ENCODE results near the gene CFH. TPM values are rescaled to one million over a fixed set of nuclear protein-coding genes. Genes with fewer than 3 reads are reported as not detected.

CFH gene
- total RNA-seq, 2 donors from 2014 or later, result 0.19 to 2.6 TPM

GRCh38 chr1:196649990-196650389 is 1.9 kb upstream of the CFH start:
- ATAC-seq (replicated peaks in 1 of 2) (no peak), DNase-seq (no peak)
- H3K27ac Mint-ChIP-seq, result no peak overlapping the region
- no peaks in the 10 kb centered on the region for H3K36me3 Mint-ChIP-seq (ENCODE audit: insufficient read depth in 2 of 2)
- H3K4me3 Mint-ChIP-seq, result no peak overlapping the region
- no peaks in the 10 kb centered on the region for H3K27me3 Mint-ChIP-seq (ENCODE audit: low read depth)
- no peaks in the 10 kb centered on the region for H3K9me3 Mint-ChIP-seq
- H3K4me1 Mint-ChIP-seq (ENCODE audit: low read depth), result peaks cover 4% of the 10 kb centered on the region

- no peaks in the 10 kb centered on the region for H3K36me3 Mint-ChIP-seq (ENCODE audit: insufficient read depth in 2 of 2)
- no peaks in the 10 kb centered on the region for H3K9me3 Mint-ChIP-seq
- no peak overlapping the region for H3K27ac Mint-ChIP-seq
- peaks cover 4% of the 10 kb centered on the region for H3K4me1 Mint-ChIP-seq (ENCODE audit: low read depth)
- ATAC-seq (replicated peaks in 1 of 2) (no peak), DNase-seq (no peak)
- no peaks in the 10 kb centered on the region for H3K27me3 Mint-ChIP-seq (ENCODE audit: low read depth)
- no peak overlapping the region for H3K4me3 Mint-ChIP-seq
Observed at GRCh38 chr1:196650403-196650802, 1.4 kb upstream of the CFH start.

GRCh38 chr1:196651079-196651478 is 764 bp upstream of the CFH start:
- Mint-ChIP-seq H3K9me3 (no peaks in the 10 kb centered on the region), H3K36me3 (ENCODE audit: insufficient read depth in 2 of 2) (no peaks in the 10 kb centered on the region), H3K27ac (no peak overlapping the region), H3K4me3 (peak overlapping the region in 1 of 2 donors; percentile 76), H3K27me3 (ENCODE audit: low read depth) (no peaks in the 10 kb centered on the region), H3K4me1 (ENCODE audit: low read depth) (peaks cover 4% of the 10 kb centered on the region)
- ATAC-seq (replicated peaks in 1 of 2), result no peak
- no peak for DNase-seq

- Mint-ChIP-seq H3K27me3 (ENCODE audit: low read depth) (no peaks in the 10 kb centered on the region), H3K4me3 (peak overlapping the region in 1 of 2 donors; percentile 32), H3K9me3 (no peaks in the 10 kb centered on the region), H3K27ac (no peak overlapping the region), H3K4me1 (ENCODE audit: low read depth) (peaks cover 4% of the 10 kb centered on the region), H3K36me3 (ENCODE audit: insufficient read depth in 2 of 2) (no peaks in the 10 kb centered on the region)
- ATAC-seq (replicated peaks in 1 of 2) (no peak), DNase-seq (no peak)
Observed at GRCh38 chr1:196654271-196654670, 2.4 kb downstream of the CFH start.

- H3K27ac Mint-ChIP-seq, result no peak overlapping the region
- H3K36me3 Mint-ChIP-seq (ENCODE audit: insufficient read depth in 2 of 2), result no peaks in the 10 kb centered on the region
- no peak for ATAC-seq (replicated peaks in 1 of 2)
- peaks cover 4% of the 10 kb centered on the region for H3K4me1 Mint-ChIP-seq (ENCODE audit: low read depth)
- DNase-seq, result no peak
- H3K27me3 Mint-ChIP-seq (ENCODE audit: low read depth), result no peaks in the 10 kb centered on the region
- H3K4me3 Mint-ChIP-seq, result no peak overlapping the region
- no peaks in the 10 kb centered on the region for H3K9me3 Mint-ChIP-seq
Observed at GRCh38 chr1:196655071-196655470, 3.2 kb downstream of the CFH start.

DNA sequence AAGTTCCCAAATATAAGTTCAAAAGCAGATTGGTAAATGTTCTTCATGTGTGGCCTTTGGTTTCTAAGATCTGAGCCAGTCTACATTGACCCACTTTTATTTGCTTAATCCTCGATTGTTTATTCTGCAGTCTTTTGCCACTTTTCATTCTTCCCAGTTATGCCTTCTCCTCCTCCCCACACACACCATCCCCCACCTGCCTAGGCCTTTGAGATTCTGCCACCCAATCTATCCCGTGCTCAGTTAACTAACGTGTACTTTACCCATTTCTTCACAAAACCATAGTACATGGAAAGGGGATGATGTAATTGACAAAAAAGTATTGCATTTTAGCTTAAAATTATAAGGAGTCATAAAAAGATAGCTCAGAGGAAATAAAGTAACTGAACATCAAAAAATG is 3.7 kb downstream of the CFH start:
- Mint-ChIP-seq H3K9me3 (no peaks in the 10 kb centered on the region), H3K36me3 (ENCODE audit: insufficient read depth in 2 of 2) (no peaks in the 10 kb centered on the region), H3K27me3 (ENCODE audit: low read depth) (no peaks in the 10 kb centered on the region), H3K4me3 (peak overlapping the region in 1 of 2 donors; percentile 3), H3K27ac (no peak overlapping the region), H3K4me1 (ENCODE audit: low read depth) (peaks cover 4% of the 10 kb centered on the region)
- ATAC-seq (replicated peaks in 1 of 2) (no peak), DNase-seq (no peak)

DNA sequence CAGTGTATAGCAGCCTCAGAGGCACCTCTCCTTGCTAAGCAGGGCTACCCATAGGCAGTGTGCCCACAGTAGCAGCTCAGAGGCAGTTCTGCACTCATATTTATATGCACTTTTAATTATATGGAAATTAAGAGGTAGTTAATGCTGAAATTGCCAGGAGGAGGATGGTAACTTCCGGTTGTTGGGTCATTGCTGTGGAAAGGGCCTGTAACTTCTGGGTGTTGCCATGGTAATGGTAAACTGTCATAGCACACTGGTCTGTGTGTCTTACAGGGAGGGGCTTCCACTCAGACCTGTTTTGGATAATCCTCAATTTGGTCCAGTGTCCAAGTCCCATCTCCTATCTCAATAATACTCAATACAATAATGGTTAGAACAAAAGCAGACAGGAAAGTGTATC is 7.6 kb downstream of the CFH start:
- Mint-ChIP-seq H3K27me3 (ENCODE audit: low read depth) (no peaks in the 10 kb centered on the region), H3K4me3 (no peak overlapping the region), H3K4me1 (ENCODE audit: low read depth) (no peaks in the 10 kb centered on the region), H3K9me3 (no peaks in the 10 kb centered on the region), H3K36me3 (ENCODE audit: insufficient read depth in 2 of 2) (no peaks in the 10 kb centered on the region), H3K27ac (peak overlapping the region; percentile 53)
- no peak for DNase-seq
- ATAC-seq (replicated peaks in 1 of 2), result no peak

DNA sequence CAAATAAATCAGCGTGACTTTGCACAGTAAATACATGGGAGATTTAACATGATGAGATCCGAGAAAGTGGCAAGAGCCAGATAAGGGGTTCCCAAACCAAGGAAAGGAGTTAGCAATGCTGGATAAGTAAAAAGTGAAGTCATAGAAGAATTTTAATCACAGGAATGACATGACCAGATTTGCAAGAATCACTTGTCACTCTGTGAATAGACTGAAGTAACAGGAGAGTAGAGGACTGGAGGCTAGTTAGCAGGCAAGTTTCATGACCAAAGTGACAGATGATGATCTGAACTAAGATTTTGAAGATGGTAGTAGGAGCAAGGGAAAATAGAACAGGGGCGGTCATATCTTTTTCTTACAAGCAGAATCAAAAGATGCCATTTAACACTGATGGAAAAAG is 8.4 kb downstream of the CFH start:
- H3K27ac Mint-ChIP-seq, result no peak overlapping the region
- DNase-seq, result no peak
- no peaks in the 10 kb centered on the region for H3K9me3 Mint-ChIP-seq
- H3K36me3 Mint-ChIP-seq (ENCODE audit: insufficient read depth in 2 of 2), result no peaks in the 10 kb centered on the region
- no peaks in the 10 kb centered on the region for H3K27me3 Mint-ChIP-seq (ENCODE audit: low read depth)
- no peak for ATAC-seq (replicated peaks in 1 of 2)
- H3K4me1 Mint-ChIP-seq (ENCODE audit: low read depth), result no peaks in the 10 kb centered on the region
- peak overlapping the region in 1 of 2 donors; percentile 7 for H3K4me3 Mint-ChIP-seq

DNA sequence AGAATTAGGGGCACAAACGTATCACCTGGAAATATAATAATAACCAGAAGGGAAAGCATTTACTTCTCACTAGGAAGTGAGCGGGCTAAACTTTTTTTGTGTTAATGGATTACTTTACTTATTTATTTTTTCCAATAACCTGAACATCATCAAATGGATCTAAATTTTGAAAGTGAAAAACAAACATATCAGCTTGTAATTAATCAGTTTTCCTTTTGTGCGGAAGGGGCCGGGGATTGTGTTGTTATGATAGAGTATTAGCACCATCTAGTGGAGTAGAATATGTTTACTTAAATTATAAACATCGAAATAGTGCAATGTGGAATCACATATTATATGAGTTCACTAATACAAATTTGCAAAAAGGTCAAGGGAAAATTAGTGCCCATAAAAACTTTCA is 9.0 kb downstream of the CFH start:
- H3K4me1 Mint-ChIP-seq (ENCODE audit: low read depth), result no peaks in the 10 kb centered on the region
- no peaks in the 10 kb centered on the region for H3K27me3 Mint-ChIP-seq (ENCODE audit: low read depth)
- H3K4me3 Mint-ChIP-seq, result peak overlapping the region in 1 of 2 donors; percentile 45
- ATAC-seq (replicated peaks in 1 of 2), result peak in 1 of 2 donors; percentile 49
- H3K27ac Mint-ChIP-seq, result no peak overlapping the region
- no peaks in the 10 kb centered on the region for H3K36me3 Mint-ChIP-seq (ENCODE audit: insufficient read depth in 2 of 2)
- DNase-seq, result no peak
- H3K9me3 Mint-ChIP-seq, result no peaks in the 10 kb centered on the region

- no peak overlapping the region for H3K27ac Mint-ChIP-seq
- H3K9me3 Mint-ChIP-seq, result no peaks in the 10 kb centered on the region
- ATAC-seq (replicated peaks in 1 of 2) (no peak), DNase-seq (no peak)
- no peaks in the 10 kb centered on the region for H3K36me3 Mint-ChIP-seq (ENCODE audit: insufficient read depth in 2 of 2)
- H3K4me1 Mint-ChIP-seq (ENCODE audit: low read depth), result no peaks in the 10 kb centered on the region
- no peak overlapping the region for H3K4me3 Mint-ChIP-seq
- no peaks in the 10 kb centered on the region for H3K27me3 Mint-ChIP-seq (ENCODE audit: low read depth)
Observed at GRCh38 chr1:196661345-196661744, 9.5 kb downstream of the CFH start.

DNA sequence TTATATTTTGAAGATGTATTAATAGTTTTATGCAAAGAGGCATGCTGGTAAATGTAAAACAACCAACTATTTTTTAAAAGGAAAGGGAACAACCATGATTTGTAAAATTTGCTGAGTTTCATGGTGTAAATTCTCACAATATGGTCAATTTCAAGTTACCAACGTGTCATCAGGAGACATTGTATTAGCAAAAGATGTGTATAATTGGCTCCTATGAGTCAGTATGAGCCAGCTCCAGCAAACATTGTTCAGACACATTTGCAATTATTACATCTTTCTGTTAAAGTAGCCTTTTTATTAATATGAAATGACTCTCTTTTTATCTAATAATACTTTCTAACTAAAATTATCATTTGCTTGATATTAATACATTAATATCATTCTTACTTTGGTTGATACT is 15.3 kb downstream of the CFH start:
- ATAC-seq (replicated peaks in 1 of 2) (no peak), DNase-seq (no peak)
- H3K27me3 Mint-ChIP-seq (ENCODE audit: low read depth), result no peaks in the 10 kb centered on the region
- H3K4me1 Mint-ChIP-seq (ENCODE audit: low read depth), result no peaks in the 10 kb centered on the region
- no peak overlapping the region for H3K27ac Mint-ChIP-seq
- H3K9me3 Mint-ChIP-seq, result no peaks in the 10 kb centered on the region
- H3K4me3 Mint-ChIP-seq, result no peak overlapping the region
- no peaks in the 10 kb centered on the region for H3K36me3 Mint-ChIP-seq (ENCODE audit: insufficient read depth in 2 of 2)

- no peak for ATAC-seq (replicated peaks in 1 of 2)
- Mint-ChIP-seq H3K27me3 (ENCODE audit: low read depth) (no peaks in the 10 kb centered on the region), H3K9me3 (no peaks in the 10 kb centered on the region)
Observed at GRCh38 chr1:196669051-196669450, 17.2 kb downstream of the CFH start.

DNA sequence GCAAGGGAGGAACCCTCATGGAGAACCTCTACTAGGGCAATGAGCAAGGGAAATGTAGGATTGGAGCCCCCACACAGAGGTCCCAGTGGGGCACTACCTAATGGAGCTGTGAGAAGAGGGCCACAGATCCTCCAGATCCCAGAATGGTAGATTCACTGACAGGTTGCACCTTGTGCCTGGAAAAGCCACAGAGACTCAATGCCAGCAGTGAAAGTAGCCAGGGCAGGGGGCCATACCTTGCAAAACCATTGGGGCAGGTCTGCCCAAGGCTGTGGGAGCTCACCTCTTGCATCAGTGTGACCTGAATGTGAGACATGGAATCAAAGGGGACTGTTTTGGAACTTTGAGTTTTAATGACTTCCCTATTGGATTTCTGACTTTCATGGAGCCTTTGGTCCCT is 17.9 kb downstream of the CFH start:
- no peak for ATAC-seq (replicated peaks in 1 of 2)

More at GRCh38 chr1:196669051-196669450, 17.2 kb downstream of the CFH start:
- no peak for DNase-seq
- Mint-ChIP-seq H3K36me3 (ENCODE audit: insufficient read depth in 2 of 2) (no peaks in the 10 kb centered on the region), H3K27ac (no peak overlapping the region), H3K4me1 (ENCODE audit: low read depth) (no peaks in the 10 kb centered on the region), H3K4me3 (no peak overlapping the region)

DNA sequence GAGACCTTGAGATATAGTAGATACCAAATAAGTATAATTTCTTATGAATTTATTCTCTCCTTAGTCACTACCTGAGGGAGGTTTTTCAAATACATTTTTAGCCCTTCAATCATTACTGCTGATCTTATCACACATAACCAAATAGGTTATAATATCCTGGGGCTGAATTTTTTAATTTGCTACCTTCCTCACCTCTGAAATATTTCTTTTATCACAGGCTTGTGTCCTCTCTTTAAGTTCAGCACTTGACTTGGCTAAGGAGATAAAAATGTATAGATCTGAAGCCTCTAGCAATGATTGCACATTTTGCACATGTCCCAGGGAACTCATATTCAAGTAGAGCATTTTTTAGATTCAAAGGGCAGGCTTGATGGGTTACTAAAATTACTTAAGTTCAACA is 23.1 kb downstream of the CFH start:
- no peaks in the 10 kb centered on the region for H3K4me1 Mint-ChIP-seq (ENCODE audit: low read depth)
- no peak for ATAC-seq (replicated peaks in 1 of 2)
- no peaks in the 10 kb centered on the region for H3K9me3 Mint-ChIP-seq
- no peak for DNase-seq
- no peak overlapping the region for H3K4me3 Mint-ChIP-seq
- no peak overlapping the region for H3K27ac Mint-ChIP-seq
- H3K27me3 Mint-ChIP-seq (ENCODE audit: low read depth), result no peaks in the 10 kb centered on the region
- H3K36me3 Mint-ChIP-seq (ENCODE audit: insufficient read depth in 2 of 2), result no peaks in the 10 kb centered on the region

More for the DNA sequence above, 17.9 kb downstream of the CFH start:
- H3K4me1 Mint-ChIP-seq (ENCODE audit: low read depth), result no peaks in the 10 kb centered on the region
- H3K27ac Mint-ChIP-seq, result no peak overlapping the region
- no peaks in the 10 kb centered on the region for H3K36me3 Mint-ChIP-seq (ENCODE audit: insufficient read depth in 2 of 2)
- no peaks in the 10 kb centered on the region for H3K27me3 Mint-ChIP-seq (ENCODE audit: low read depth)
- no peak for DNase-seq
- H3K9me3 Mint-ChIP-seq, result no peaks in the 10 kb centered on the region
- H3K4me3 Mint-ChIP-seq, result no peak overlapping the region

Measured in activated T-cell treated with anti-CD3 and anti-CD28 coated beads, Interleukin-2, amount 50 U/mL, for 72 hours (primary cell).